HepG2 (cell line): ENCODE measurements around the gene JAG1. TPM values are rescaled to one million over a fixed set of nuclear protein-coding genes. Genes with fewer than 3 reads are reported as not detected.

Source experiments
- ATAC-seq: fragments of 200-7000 bp; cut with Tn5 transposase; 3 replicates; pipeline ENCODE4 v1.9.1; 2020; ENCODE audit warnings: mild to moderate bottlenecking, moderate library complexity
- BruUV-seq: library from RNA; stranded (reverse); fragments of 400-500 nt; replicated peaks from 2 replicates; lab custom pipeline; 2021; lab: Mats Ljungman, UMichigan
- CTCF ChIA-PET: fragments of 300-600 bp; formaldehyde crosslinking; extraction: SDS; loops from one replicate; lab custom pipeline; 2021; ENCODE audit warnings: low total read pairs, inconsistent platforms, low intra/inter-chr PET ratio; lab: Yijun Ruan, JAX
- POLR2A ChIA-PET: fragments of 350-600 bp; sonication (Branson Sonifier 250); formaldehyde crosslinking; loops from one replicate; lab custom pipeline; 2020; ENCODE audit warnings: antibody characterized with exemption, inconsistent platforms; lab: Yijun Ruan, JAX
- DNase-seq: peaks from one replicate; pipeline ENCODE4 v3.0.0-alpha.2; 2015; ENCODE audit warnings: low spot score
- FAIRE-seq: peaks from 3 replicates; lab custom pipeline; 2011; peaks lifted over from hg19 to GRCh38; lab: Jason Lieb, UNC
- H2AFZ ChIP-seq: one replicate; pipeline ENCODE4 v1.6.1; 2011; ENCODE audit warnings: low read length, inconsistent platforms
- H3K27ac ChIP-seq: fragments of 300-600 bp; 3 replicates; pipeline ENCODE4 v1.8.0; 2011; ENCODE audit warnings: mixed run types, mild to moderate bottlenecking, mixed read lengths, low read length, inconsistent platforms; ENCODE audit not compliant: insufficient read depth; ENCODE audit errors: extremely low read length
- H3K27me3 ChIP-seq, 2 experiments: fragments of 200-600 bp in 1 of 2; 2 replicates in 1 of 2; 3 replicates in 1 of 2; pipeline versions ENCODE4 v1.6.0 to v1.8.0; 2011; ENCODE audit warnings: low read length in 2 of 2, mild to moderate bottlenecking in 2 of 2, moderate library complexity in 2 of 2, inconsistent platforms in 1 of 2; ENCODE audit not compliant: insufficient read depth in 2 of 2, control insufficient read depth in 1 of 2
- H3K36me3 ChIP-seq, 2 experiments: fragments of 200-600 bp in 1 of 2; replicated peaks in 1 of 2; 2 replicates in 1 of 2; 3 replicates in 1 of 2; pipeline versions ENCODE4 v1.5.1 to v1.8.0; 2011; ENCODE audit warnings: low read length in 2 of 2, inconsistent platforms in 1 of 2; ENCODE audit not compliant: insufficient read depth in 2 of 2, control insufficient read depth in 1 of 2
- H3K4me1 ChIP-seq: 2 replicates; pipeline ENCODE4 v1.5.1; 2012; ENCODE audit warnings: low read length, inconsistent platforms; ENCODE audit not compliant: insufficient read depth
- H3K4me2 ChIP-seq: 2 replicates; pipeline ENCODE4 v1.6.0; 2011; ENCODE audit warnings: low read depth, low read length, inconsistent platforms
- H3K4me3 ChIP-seq, 3 experiments: fragments of 200-600 bp in 1 of 3; sonication (generic), shearing (Covaris generic) in 1 of 3; replicated peaks in 1 of 3; 2 replicates each; pipeline ENCODE4 v1.5.1; 2011 to 2016; ENCODE audit warnings: low read length in 3 of 3, inconsistent platforms in 2 of 3, low read depth in 2 of 3, mild to moderate bottlenecking in 2 of 3, control low read depth in 1 of 3, mixed read lengths in 1 of 3; ENCODE audit not compliant: insufficient read depth in 1 of 3
- H3K79me2 ChIP-seq: one replicate; pipeline ENCODE4 v1.6.1; 2011; ENCODE audit warnings: low read length, inconsistent platforms; ENCODE audit not compliant: insufficient read depth
- H3K9ac ChIP-seq: 2 replicates; pipeline ENCODE4 v1.6.0; 2011; ENCODE audit warnings: mild to moderate bottlenecking, low read depth, low read length, inconsistent platforms; ENCODE audit not compliant: insufficient read depth
- H3K9me3 ChIP-seq: 2 replicates; pipeline ENCODE4 v1.5.1; 2012; ENCODE audit warnings: mild to moderate bottlenecking, low read length
- H4K20me1 ChIP-seq: 2 replicates; pipeline ENCODE4 v1.6.0; 2011; ENCODE audit warnings: inconsistent platforms, mild to moderate bottlenecking, low read length, moderate library complexity; ENCODE audit not compliant: insufficient read depth
- AFF4 ChIP-seq: sonication (generic); formaldehyde crosslinking; IDR thresholded peaks from 2 replicates; pipeline ENCODE4 v1.4.0; 2020; ENCODE audit warnings: missing genetic modification reagents
- AKNA ChIP-seq: sonication (generic); formaldehyde crosslinking; IDR thresholded peaks from 2 replicates; pipeline ENCODE4 v1.4.0; 2020; ENCODE audit warnings: missing genetic modification reagents, borderline replicate concordance
- DNMT3B ChIP-seq: conservative IDR thresholded peaks from 2 replicates; pipeline ENCODE4 v1.6.1; 2016; ENCODE audit warnings: missing biosample characterization, control low read depth
- HNF1B ChIP-seq: sonication (generic); formaldehyde crosslinking; IDR thresholded peaks from 2 replicates; pipeline ENCODE4 v1.5.1; 2020; ENCODE audit warnings: mild to moderate bottlenecking, moderate library complexity, missing genetic modification reagents
- NCOA2 ChIP-seq: sonication (generic); formaldehyde crosslinking; IDR thresholded peaks from 2 replicates; pipeline ENCODE4 v1.8.0; 2022; ENCODE audit warnings: inconsistent platforms
- NFRKB ChIP-seq: fragments of 450-650 bp; IDR thresholded peaks from 2 replicates; pipeline ENCODE4 v1.6.1; 2017
- POLR2AphosphoS2 ChIP-seq: IDR thresholded peaks from 2 replicates; pipeline ENCODE4 v1.6.1; 2011; ENCODE audit warnings: low read depth, low read length, improper control_type of control experiment
- TEAD3 ChIP-seq: optimal IDR thresholded peaks from 2 replicates; pipeline ENCODE3; 2016; ENCODE audit warnings: borderline replicate concordance
- ZBTB8A ChIP-seq: sonication (generic); formaldehyde crosslinking; IDR thresholded peaks from 2 replicates; pipeline ENCODE4 v1.4.0; 2020; ENCODE audit warnings: mild to moderate bottlenecking, low read depth, missing genetic modification reagents, borderline replicate concordance
- ZNF10 ChIP-seq: sonication (generic); formaldehyde crosslinking; IDR thresholded peaks from 2 replicates; pipeline ENCODE4 v1.4.0; 2020; ENCODE audit warnings: mild to moderate bottlenecking, low read depth, missing genetic modification reagents, borderline replicate concordance
- ZNF766 ChIP-seq: sonication (generic); formaldehyde crosslinking; IDR thresholded peaks from 2 replicates; pipeline ENCODE4 v1.5.0; 2020; ENCODE audit warnings: missing genetic modification reagents, borderline replicate concordance
- WGBS: methylation state at CpG from one replicate; pipeline ENCODE4 v1.1.6; 2017; ENCODE audit warnings: low lambda C conversion rate; 5-methylcytosine and 5-hydroxymethylcytosine counted together
- in situ Hi-C: cut with HindIII; loops from 2 replicates; pipeline ENCODE4 v1.10.0; 2017; ENCODE audit warnings: low pct_unique_long_range_greater_than_20kb; ENCODE audit not compliant: extremely low pct_ligation_motif_present
- intact Hi-C: fragments of 100-400 bp; cut with micrococcal nuclease; formaldehyde crosslinking; loops from one replicate; pipeline ENCODE4 v1.10.0; 2022; ENCODE audit not compliant: unreplicated experiment
- polyA plus RNA-seq, 8 experiments: library from polyadenylated mRNA; depleted of rRNA in 3 of 8; stranded (reverse) in 7 of 8; unstranded in 1 of 8; fragments of >200 nt; fragmentation: Illumina TruSeq in 4 of 8; extraction: Trizol in 4 of 8; gene quantifications; 2 replicates each; pipeline versions ENCODE4 v1.2.1 to v1.2.3, GENCODE V29; 2011 to 2016; ENCODE audit warnings: low read depth in 4 of 8, missing spikeins in 1 of 8, mixed read lengths in 1 of 8; ENCODE audit not compliant: insufficient read depth in 1 of 8
- total RNA-seq, 5 experiments: library from RNA; depleted of rRNA; stranded (reverse); fragments of >200 nt; fragmentation: Illumina TruSeq; extraction: Trizol; gene quantifications; 2 replicates each; pipeline ENCODE4 v1.2.3, GENCODE V29; 2016; ENCODE audit warnings: low read depth in 1 of 5

Gene JAG1
- total and polyA plus RNA-seq, 2 of the 13 experiments (the other 11 are each of a cell fraction or from before 2014, with no cell fraction given) = 47.1 to 56.3 TPM

- FAIRE-seq = no peak
- Histone ChIP-seq H4K20me1 (peaks cover 32% of the 10 kb centered on the region), H2AFZ (no peak overlapping the region), H3K9me3 (no peaks in the 10 kb centered on the region), H3K27ac (peak overlapping the region; percentile 7), H3K79me2 (peaks cover 82% of the 10 kb centered on the region), H3K36me3 (peaks cover 72 to 94% of the 10 kb centered on the region in 2 experiments), H3K9ac (no peak overlapping the region), H3K27me3 (no peaks in the 10 kb centered on the region), H3K4me1 (peaks cover 71% of the 10 kb centered on the region), H3K4me2 (no peak overlapping the region), H3K4me3 (no peak overlapping the region)
- CTCF ChIA-PET = no interaction called here
- ATAC-seq = peak; percentile 40
- BruUV-seq = no TSS peak
- POLR2A ChIA-PET = interaction anchor here (1.6 to 2.7 kb wide), 3 partner anchors 9 to 94 kb away, joined by 3 to 39 read pairs (median 5); partner anchors contain the start of gene JAG1
- in situ Hi-C loops (loop anchor here (5.0 kb wide), 1 partner anchor 108 kb away; no protein-coding TSS in a partner anchor), intact Hi-C loops (loop anchor here (10.0 kb wide), 1 partner anchor 195 kb away; no protein-coding TSS in a partner anchor)
- WGBS = 86% methylated on average over 12 of the region's 12 CpGs
- DNase-seq = peak; percentile 48
- TF ChIP-seq ZBTB8A (CRISPR knock-in tag) = no peak
- no peak for TF ChIP-seq NFRKB
- TF ChIP-seq AFF4 = 0 out of 2 replicates have a peak, but pooled peaks have one; percentile 28
- 0 out of 2 replicates have a peak, but pooled peaks have one; percentile 31 for TF ChIP-seq DNMT3B (CRISPR knock-in tag)
- peak; percentile 44; the same call in 1 of the 2 replicates for TF ChIP-seq POLR2AphosphoS2
- TF ChIP-seq NCOA2 (CRISPR knock-in tag) = 0 out of 2 replicates have a peak, but pooled peaks have one; percentile 0
- no peak for TF ChIP-seq AKNA
- 0 out of 2 replicates have a peak, but pooled peaks have one; percentile 24 for TF ChIP-seq HNF1B (CRISPR knock-in tag)
- TF ChIP-seq TEAD3 = peak; percentile 79
- TF ChIP-seq ZNF10 (CRISPR knock-in tag) = no peak
- no peak for TF ChIP-seq ZNF766 (CRISPR knock-in tag)
Observed at GRCh38 chr20:10659651-10660601, 13.9 kb downstream of the JAG1 start.
